ENCODE data around the gene MAGI2. TPM values are rescaled to one million over a fixed set of nuclear protein-coding genes. Genes with fewer than 3 reads are reported as not detected.
"Not testable (repeated sequence)": the region's sequence is repeated elsewhere in the genome, so short reads cannot be mapped to it uniquely, and the experiment has no call there.

MAGI2 gene
- total RNA-seq, 1 experiment from 2014 or later, result 14.3 TPM

- Mint-ChIP-seq H3K36me3 (ENCODE audit: insufficient read depth in 1 of 3, low read depth in 3 of 3) (no peaks in the 10 kb centered on the region), H3K4me1 (no peaks in the 10 kb centered on the region), H3K9me3 (no peaks in the 10 kb centered on the region), H3K27ac (no peak overlapping the region), H3K4me3 (no peak overlapping the region), H3K27me3 (ENCODE audit: low read depth) (no peaks in the 10 kb centered on the region)
- Histone ChIP-seq H3K9ac (ENCODE audit: extremely low read depth, insufficient read length, low read length) (no peak overlapping the region), H4K20me1 (ENCODE audit: control insufficient read depth, insufficient read depth, insufficient read length) (no peaks in the 10 kb centered on the region), H4K8ac (replicated peaks; ENCODE audit: insufficient read length, low read depth, low read length) (no peak overlapping the region), H4K5ac (ENCODE audit: insufficient read length, low read depth, low read length) (no peak overlapping the region), H4K91ac (ENCODE audit: insufficient read length, low read depth, low read length) (no peak overlapping the region), H3K4me1 (ENCODE audit: insufficient read depth, low read length) (no peaks in the 10 kb centered on the region), H3K18ac (ENCODE audit: insufficient read length, low read depth, low read length) (no peak overlapping the region), H3K79me2 (ENCODE audit: insufficient read depth, low read length) (no peaks in the 10 kb centered on the region), H3K4ac (ENCODE audit: low read depth, low read length) (no peak overlapping the region), H3K9me3 (ENCODE audit: control insufficient read depth, low read depth, low read length) (no peaks in the 10 kb centered on the region), H3K14ac (ENCODE audit: insufficient read depth, low read length) (no peak overlapping the region), H3K27me3 (ENCODE audit: insufficient read depth, low read length) (no peaks in the 10 kb centered on the region), H3K4me2 (ENCODE audit: insufficient read depth, insufficient read length, low read length) (no peak overlapping the region), H3K23me2 (ENCODE audit: insufficient read length, low read depth, low read length, poor library complexity, severe bottlenecking) (no peaks in the 10 kb centered on the region), H2AFZ (ENCODE audit: low read length) (no peak overlapping the region), H3K56ac (ENCODE audit: insufficient read length, low read depth, low read length) (no peak overlapping the region), H3K27ac (ENCODE audit: insufficient read length, low read depth, low read length) (no peak overlapping the region), H2BK20ac (ENCODE audit: low read depth, low read length, poor library complexity, severe bottlenecking) (no peak overlapping the region), H3T11ph (ENCODE audit: low read length) (no peak overlapping the region), H2BK120ac (ENCODE audit: low read depth, low read length, poor library complexity, severe bottlenecking) (no peak overlapping the region), H2BK12ac (ENCODE audit: insufficient read length, low read depth, low read length) (no peak overlapping the region), H3K79me1 (ENCODE audit: insufficient read depth, low read depth, low read length, poor library complexity, severe bottlenecking) (no peaks in the 10 kb centered on the region), H2AK5ac (ENCODE audit: insufficient read length, low read length) (no peak overlapping the region), H3K23ac (ENCODE audit: insufficient read length, low read depth, low read length) (no peak overlapping the region), H2BK15ac (ENCODE audit: low read depth, low read length) (no peak overlapping the region), H2BK5ac (ENCODE audit: insufficient read length, low read length) (no peak overlapping the region)
- DNase-seq, result no peak
- TF ChIP-seq CTCF (conservative IDR thresholded peaks at IDR 0.05), result no peak
- no CpG with 5 or more reads among the region's 5 CpGs for WGBS (ENCODE audit: extremely low coverage, insufficient read length, low lambda C conversion rate)
Observed at GRCh38 chr7:79034730-79035129, 418.7 kb downstream of the MAGI2 start.

GRCh38 chr7:79019711-79020110, 433.8 kb downstream of the MAGI2 start:
- H4K5ac ChIP-seq (ENCODE audit: insufficient read length, low read depth, low read length); H3K4me1 ChIP-seq (ENCODE audit: insufficient read depth, low read length); H3K27ac Mint-ChIP-seq; H3K18ac ChIP-seq (ENCODE audit: insufficient read length, low read depth, low read length); DNase-seq; H2BK120ac ChIP-seq (ENCODE audit: low read depth, low read length, poor library complexity, severe bottlenecking); H3K23ac ChIP-seq (ENCODE audit: insufficient read length, low read depth, low read length); H3K27me3 Mint-ChIP-seq (ENCODE audit: low read depth); H3K56ac ChIP-seq (ENCODE audit: insufficient read length, low read depth, low read length); H3K79me2 ChIP-seq (ENCODE audit: insufficient read depth, low read length); H3K4ac ChIP-seq (ENCODE audit: low read depth, low read length); H4K20me1 ChIP-seq (ENCODE audit: control insufficient read depth, insufficient read depth, insufficient read length); H2BK5ac ChIP-seq (ENCODE audit: insufficient read length, low read length); H3T11ph ChIP-seq (ENCODE audit: low read length); H3K79me1 ChIP-seq (ENCODE audit: insufficient read depth, low read depth, low read length, poor library complexity, severe bottlenecking); H3K14ac ChIP-seq (ENCODE audit: insufficient read depth, low read length); H3K23me2 ChIP-seq (ENCODE audit: insufficient read length, low read depth, low read length, poor library complexity, severe bottlenecking); H4K91ac ChIP-seq (ENCODE audit: insufficient read length, low read depth, low read length); H3K9me3 ChIP-seq (ENCODE audit: control insufficient read depth, low read depth, low read length); H3K4me3 Mint-ChIP-seq; H2AK5ac ChIP-seq (ENCODE audit: insufficient read length, low read length); H2BK12ac ChIP-seq (ENCODE audit: insufficient read length, low read depth, low read length); H2AFZ ChIP-seq (ENCODE audit: low read length); H4K8ac ChIP-seq (replicated peaks; ENCODE audit: insufficient read length, low read depth, low read length); H3K27me3 ChIP-seq (ENCODE audit: insufficient read depth, low read length); H3K27ac ChIP-seq (ENCODE audit: insufficient read length, low read depth, low read length); H2BK20ac ChIP-seq (ENCODE audit: low read depth, low read length, poor library complexity, severe bottlenecking); H3K4me1 Mint-ChIP-seq; H3K4me2 ChIP-seq (ENCODE audit: insufficient read depth, insufficient read length, low read length); H3K9ac ChIP-seq (ENCODE audit: extremely low read depth, insufficient read length, low read length); H2BK15ac ChIP-seq (ENCODE audit: low read depth, low read length): not testable (repeated sequence)
- WGBS (ENCODE audit: extremely low coverage, insufficient read length, low lambda C conversion rate), result no CpG with 5 or more reads among the region's 2 CpGs
- peaks cover 27 to 31% of the 10 kb centered on the region in 2 experiments for H3K9me3 Mint-ChIP-seq
- H3K36me3 Mint-ChIP-seq (ENCODE audit: insufficient read depth in 1 of 3, low read depth in 3 of 3), result peaks cover 10 to 20% (median 16%) of the 10 kb centered on the region in 3 experiments
